Ishikawa (cell line): Measurements from ENCODE around the gene WDR72.

Experiments
- CEBPB ChIP-seq: IDR thresholded peaks from 2 replicates; pipeline ENCODE4 v1.6.1; 2012
- CREB1 ChIP-seq: IDR thresholded peaks from 2 replicates; pipeline ENCODE4 v1.6.1; 2012; ENCODE audit warnings: low read depth
- EGR1 ChIP-seq: IDR thresholded peaks from 2 replicates; pipeline ENCODE4 v1.6.1; 2012
- EP300 ChIP-seq: IDR thresholded peaks from 2 replicates; pipeline ENCODE4 v1.6.1; 2012; ENCODE audit warnings: borderline replicate concordance
- FOXM1 ChIP-seq: IDR thresholded peaks from 2 replicates; pipeline ENCODE4 v1.6.1; 2012; ENCODE audit warnings: low read depth, borderline replicate concordance
- NFIC ChIP-seq: IDR thresholded peaks from 2 replicates; pipeline ENCODE4 v1.6.1; 2012
- RAD21 ChIP-seq: IDR thresholded peaks from 2 replicates; pipeline ENCODE4 v1.6.1; 2012; ENCODE audit warnings: low read depth
- TAF1 ChIP-seq: IDR thresholded peaks from 2 replicates; pipeline ENCODE4 v1.6.1; 2012; ENCODE audit warnings: low read depth, mild to moderate bottlenecking
- TCF12 ChIP-seq: IDR thresholded peaks from 2 replicates; pipeline ENCODE4 v1.6.1; 2012; ENCODE audit warnings: low read depth
- TEAD4 ChIP-seq: IDR thresholded peaks from 2 replicates; pipeline ENCODE4 v1.6.1; 2012
- YY1 ChIP-seq: IDR thresholded peaks from 2 replicates; pipeline ENCODE4 v1.6.1; 2012; ENCODE audit warnings: low read depth
- ZBTB7A ChIP-seq: IDR thresholded peaks from 2 replicates; pipeline ENCODE4 v1.6.1; 2012; ENCODE audit warnings: low read depth
- TF ChIP-seq, protein P1 (sequence below): IDR thresholded peaks from 2 replicates; pipeline ENCODE4 v1.6.1; 2012; ENCODE audit warnings: low read depth, mild to moderate bottlenecking
- TF ChIP-seq, protein P2 (sequence below): IDR thresholded peaks from 2 replicates; pipeline ENCODE4 v1.6.1; 2012
- TF ChIP-seq, protein P3 (sequence below): IDR thresholded peaks from 2 replicates; pipeline ENCODE4 v1.6.1; 2012

Gene WDR72

GRCh38 chr15:53746101-53746500, 13.4 kb downstream of the WDR72 start:
- TF ChIP-seq YY1 (no peak), TEAD4 (no peak), EGR1 (no peak), FOXM1 (no peak), RAD21 (no peak), TAF1 (no peak), EP300 (no peak), CREB1 (no peak)
- TF ChIP-seq, protein P1, sequence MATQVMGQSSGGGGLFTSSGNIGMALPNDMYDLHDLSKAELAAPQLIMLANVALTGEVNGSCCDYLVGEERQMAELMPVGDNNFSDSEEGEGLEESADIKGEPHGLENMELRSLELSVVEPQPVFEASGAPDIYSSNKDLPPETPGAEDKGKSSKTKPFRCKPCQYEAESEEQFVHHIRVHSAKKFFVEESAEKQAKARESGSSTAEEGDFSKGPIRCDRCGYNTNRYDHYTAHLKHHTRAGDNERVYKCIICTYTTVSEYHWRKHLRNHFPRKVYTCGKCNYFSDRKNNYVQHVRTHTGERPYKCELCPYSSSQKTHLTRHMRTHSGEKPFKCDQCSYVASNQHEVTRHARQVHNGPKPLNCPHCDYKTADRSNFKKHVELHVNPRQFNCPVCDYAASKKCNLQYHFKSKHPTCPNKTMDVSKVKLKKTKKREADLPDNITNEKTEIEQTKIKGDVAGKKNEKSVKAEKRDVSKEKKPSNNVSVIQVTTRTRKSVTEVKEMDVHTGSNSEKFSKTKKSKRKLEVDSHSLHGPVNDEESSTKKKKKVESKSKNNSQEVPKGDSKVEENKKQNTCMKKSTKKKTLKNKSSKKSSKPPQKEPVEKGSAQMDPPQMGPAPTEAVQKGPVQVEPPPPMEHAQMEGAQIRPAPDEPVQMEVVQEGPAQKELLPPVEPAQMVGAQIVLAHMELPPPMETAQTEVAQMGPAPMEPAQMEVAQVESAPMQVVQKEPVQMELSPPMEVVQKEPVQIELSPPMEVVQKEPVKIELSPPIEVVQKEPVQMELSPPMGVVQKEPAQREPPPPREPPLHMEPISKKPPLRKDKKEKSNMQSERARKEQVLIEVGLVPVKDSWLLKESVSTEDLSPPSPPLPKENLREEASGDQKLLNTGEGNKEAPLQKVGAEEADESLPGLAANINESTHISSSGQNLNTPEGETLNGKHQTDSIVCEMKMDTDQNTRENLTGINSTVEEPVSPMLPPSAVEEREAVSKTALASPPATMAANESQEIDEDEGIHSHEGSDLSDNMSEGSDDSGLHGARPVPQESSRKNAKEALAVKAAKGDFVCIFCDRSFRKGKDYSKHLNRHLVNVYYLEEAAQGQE: no peak
- TF ChIP-seq, protein P2, sequence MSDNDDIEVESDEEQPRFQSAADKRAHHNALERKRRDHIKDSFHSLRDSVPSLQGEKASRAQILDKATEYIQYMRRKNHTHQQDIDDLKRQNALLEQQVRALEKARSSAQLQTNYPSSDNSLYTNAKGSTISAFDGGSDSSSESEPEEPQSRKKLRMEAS: no peak

- TF ChIP-seq EGR1 (no peak), CEBPB (no peak), ZBTB7A (no peak), EP300 (no peak), TEAD4 (no peak), RAD21 (no peak), YY1 (no peak), NFIC (no peak), FOXM1 (no peak), TCF12 (no peak), TAF1 (no peak), CREB1 (no peak)
- TF ChIP-seq, protein P1: no peak
- TF ChIP-seq, protein P3, sequence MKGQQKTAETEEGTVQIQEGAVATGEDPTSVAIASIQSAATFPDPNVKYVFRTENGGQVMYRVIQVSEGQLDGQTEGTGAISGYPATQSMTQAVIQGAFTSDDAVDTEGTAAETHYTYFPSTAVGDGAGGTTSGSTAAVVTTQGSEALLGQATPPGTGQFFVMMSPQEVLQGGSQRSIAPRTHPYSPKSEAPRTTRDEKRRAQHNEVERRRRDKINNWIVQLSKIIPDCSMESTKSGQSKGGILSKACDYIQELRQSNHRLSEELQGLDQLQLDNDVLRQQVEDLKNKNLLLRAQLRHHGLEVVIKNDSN: no peak
Observed at GRCh38 chr15:53739651-53740050, 19.8 kb downstream of the WDR72 start.

- TF ChIP-seq TAF1: no peak
- TF ChIP-seq CEBPB: no peak
- no peak for TF ChIP-seq NFIC
- TF ChIP-seq EGR1: no peak
- TF ChIP-seq TEAD4: no peak
- no peak for TF ChIP-seq EP300
Observed at GRCh38 chr15:53739187-53739586, 20.3 kb downstream of the WDR72 start.

- TF ChIP-seq RAD21: no peak
- no peak for TF ChIP-seq ZBTB7A
- no peak for TF ChIP-seq TEAD4
- TF ChIP-seq, protein P1: no peak
- TF ChIP-seq, protein P3: no peak
- TF ChIP-seq CREB1: no peak
- no peak for TF ChIP-seq TAF1
- TF ChIP-seq NFIC: no peak
- no peak for TF ChIP-seq TCF12
- TF ChIP-seq EGR1: no peak
Observed at GRCh38 chr15:53721334-53722087, 38.0 kb downstream of the WDR72 start.

DNA sequence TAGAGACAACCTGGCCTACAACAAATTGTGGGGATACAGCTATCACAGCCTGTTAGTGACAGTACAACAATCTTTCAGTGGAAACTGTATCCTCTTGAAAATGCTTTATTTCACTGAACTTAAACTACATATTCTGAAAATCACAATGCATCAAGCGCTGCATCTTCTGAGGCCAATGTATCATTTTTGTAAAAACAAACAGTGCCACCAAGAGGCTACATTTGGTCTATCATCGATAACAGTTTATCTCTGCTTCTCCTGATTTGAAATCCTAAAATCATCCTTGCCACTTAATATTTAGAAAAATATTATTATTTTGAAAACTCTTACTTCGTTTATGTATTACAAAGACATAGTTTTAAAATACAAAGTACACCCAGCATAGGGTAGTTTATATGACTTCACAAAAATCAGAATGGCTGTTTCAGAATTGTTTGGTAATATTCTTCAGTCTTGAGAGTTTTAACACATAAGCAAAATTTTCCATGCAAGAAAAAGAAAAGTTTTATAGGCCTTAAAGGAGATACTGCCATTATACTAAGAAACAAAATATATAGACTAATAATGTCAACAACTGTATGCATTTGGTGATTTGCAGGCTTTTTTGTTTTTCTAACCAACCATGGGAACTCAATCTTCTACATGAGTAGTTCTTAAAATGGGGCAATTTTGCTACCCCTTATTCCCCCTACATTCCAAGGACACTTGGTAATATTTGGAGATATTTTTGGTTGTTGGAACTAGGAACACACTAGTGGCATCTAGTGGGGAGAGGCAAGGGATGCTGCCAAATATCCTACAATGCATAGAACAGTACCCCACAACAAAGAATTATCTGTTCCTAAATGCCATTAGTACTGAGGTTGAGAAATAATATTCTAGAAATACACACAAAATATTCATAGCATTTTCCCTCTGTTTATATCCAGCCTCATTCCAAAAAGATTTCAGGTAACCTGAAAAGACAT, 42.3 kb downstream of the WDR72 start:
- no peak for TF ChIP-seq EGR1
- TF ChIP-seq CEBPB: no peak
- TF ChIP-seq ZBTB7A: no peak
- TF ChIP-seq, protein P1: no peak
- no peak for TF ChIP-seq EP300
- no peak for TF ChIP-seq CREB1
- TF ChIP-seq TCF12: no peak
- TF ChIP-seq YY1: no peak
- TF ChIP-seq, protein P3: no peak
- TF ChIP-seq TEAD4: no peak
- no peak for TF ChIP-seq NFIC
- no peak for TF ChIP-seq TAF1
- TF ChIP-seq, protein P2: no peak
- no peak; the same call in 1 of the 2 replicates for TF ChIP-seq RAD21
